ENCODE measurements around the gene DOCK1. TPM values are rescaled to one million over a fixed set of nuclear protein-coding genes. Genes with fewer than 3 reads are reported as not detected.

Gene DOCK1
- total RNA-seq, 2 donors from 2014 or later, result 46.4 to 49.0 TPM

GRCh38 chr10:127398140-127398970 lies 493.1 kb downstream of the DOCK1 start:
- Histone ChIP-seq H3K36me3 (no peaks in the 10 kb centered on the region), H3K9ac (ENCODE audit: low read depth in 2 of 2, low read length in 2 of 2) (no peak overlapping the region), H3K4me3 (no peak overlapping the region), H3K27me3 (no peaks in the 10 kb centered on the region), H3K4me1 (no peaks in the 10 kb centered on the region), H3K27ac (no peak overlapping the region), H3K9me3 (no peaks in the 10 kb centered on the region)
- intact Hi-C loops (cut with DNase I), result no loop called here
- no peak for DNase-seq
- no peak for TF ChIP-seq CTCF (IDR thresholded peaks at IDR 0.05)

DNA sequence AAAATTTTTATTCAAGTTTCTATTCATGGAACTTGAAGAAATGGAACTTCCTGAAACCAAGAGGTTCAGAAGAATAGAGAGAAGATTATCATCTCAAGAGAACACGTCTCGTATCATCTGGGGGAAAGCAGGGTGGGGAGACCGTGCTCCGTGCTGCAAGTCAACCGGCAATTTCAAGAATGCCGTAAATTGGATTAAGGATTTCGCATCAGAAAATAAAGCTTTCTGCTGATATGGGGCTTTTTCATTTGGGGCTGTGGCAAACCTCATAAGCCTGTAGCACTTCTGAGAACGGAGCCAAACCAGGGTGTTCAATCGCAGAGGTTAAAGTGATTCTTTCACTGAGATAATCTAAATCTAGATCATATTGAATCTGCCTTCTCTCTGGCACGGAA lies 493.7 kb downstream of the DOCK1 start:
- Histone ChIP-seq H3K36me3 (no peaks in the 10 kb centered on the region), H3K27me3 (no peaks in the 10 kb centered on the region), H3K27ac (no peak overlapping the region), H3K9me3 (no peaks in the 10 kb centered on the region), H3K9ac (ENCODE audit: low read depth in 2 of 2, low read length in 2 of 2) (no peak overlapping the region), H3K4me3 (no peak overlapping the region), H3K4me1 (no peaks in the 10 kb centered on the region)
- intact Hi-C loops (cut with DNase I), result no loop called here
- DNase-seq, result no peak
- TF ChIP-seq CTCF (IDR thresholded peaks at IDR 0.05), result no peak

DNA sequence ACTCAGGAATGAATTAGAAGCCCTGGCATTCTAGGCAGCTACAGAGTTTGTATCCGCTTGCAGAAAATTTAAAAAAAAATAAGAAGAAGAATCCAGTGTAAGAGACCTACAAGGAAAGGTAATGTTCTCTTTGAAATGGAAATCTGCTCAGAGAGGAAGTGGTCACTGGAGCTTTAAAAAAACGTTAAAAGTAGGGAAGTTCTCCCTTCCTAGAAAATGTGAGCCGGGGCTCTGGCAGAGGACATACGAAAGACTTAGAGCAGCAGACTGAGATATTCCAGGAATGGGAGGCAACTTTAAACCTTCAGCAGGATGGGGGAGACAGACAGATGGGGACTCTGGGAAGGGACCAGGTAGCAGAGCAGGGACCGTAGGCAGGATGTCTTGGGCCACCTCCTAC lies 494.4 kb downstream of the DOCK1 start:
- Histone ChIP-seq H3K27me3 (no peaks in the 10 kb centered on the region), H3K9me3 (no peaks in the 10 kb centered on the region), H3K9ac (ENCODE audit: low read depth in 2 of 2, low read length in 2 of 2) (no peak overlapping the region), H3K36me3 (no peaks in the 10 kb centered on the region), H3K4me3 (no peak overlapping the region), H3K27ac (no peak overlapping the region), H3K4me1 (no peaks in the 10 kb centered on the region)
- intact Hi-C loops (cut with DNase I), result no loop called here
- no peak for TF ChIP-seq CTCF (IDR thresholded peaks at IDR 0.05)
- no peak for DNase-seq

GRCh38 chr10:127400216-127400615 lies 495.0 kb downstream of the DOCK1 start:
- Histone ChIP-seq H3K4me3 (no peak overlapping the region), H3K27me3 (no peaks in the 10 kb centered on the region), H3K9ac (ENCODE audit: low read depth in 2 of 2, low read length in 2 of 2) (no peak overlapping the region), H3K27ac (no peak overlapping the region), H3K4me1 (no peaks in the 10 kb centered on the region), H3K36me3 (no peaks in the 10 kb centered on the region), H3K9me3 (no peaks in the 10 kb centered on the region)
- no peak for DNase-seq
- intact Hi-C loops (cut with DNase I), result no loop called here
- no peak for TF ChIP-seq CTCF (IDR thresholded peaks at IDR 0.05)

- H3K9me3 ChIP-seq, result no peaks in the 10 kb centered on the region
- TF ChIP-seq CTCF (IDR thresholded peaks at IDR 0.05), result no peak
- no peaks in the 10 kb centered on the region for H3K36me3 ChIP-seq
- no peak overlapping the region for H3K4me3 ChIP-seq
- intact Hi-C loops (cut with DNase I), result no loop called here
- DNase-seq, result no peak
- H3K9ac ChIP-seq (ENCODE audit: low read depth in 2 of 2, low read length in 2 of 2), result no peak overlapping the region
- H3K27me3 ChIP-seq, result no peaks in the 10 kb centered on the region
- no peak overlapping the region for H3K27ac ChIP-seq
- no peaks in the 10 kb centered on the region for H3K4me1 ChIP-seq
These were observed 497.6 kb downstream of the DOCK1 start for GRCh38 chr10:127402596-127403409.

Data from colonic mucosa (tissue), 4 donors.